Stimulated activated naive CD8-positive, alpha-beta T cell treated with anti-CD3 and anti-CD28 coated beads, Interleukin-15, Interleukin-2, amounts not matched to agents 100 U/mL and 50 U/mL, for 24 hours (primary cell): ENCODE measurements around the gene SMG6.
A peak's percentile ranks its signal among the peaks of the same experiment; 100 is the strongest.
"Not testable (repeated sequence)": the region's sequence is repeated elsewhere in the genome, so short reads cannot be mapped to it uniquely, and the experiment has no call there.

Experiments used
- ATAC-seq: fragments of 150-1000 bp; cut with Tn5 transposase; one replicate; pipeline ENCODE4 v1.10.0; 2021
- DNase-seq: peaks from one replicate; pipeline ENCODE4 v3.0.0; 2021

SMG6 gene

GRCh38 chr17:2144701-2145100 lies 158.9 kb downstream of the SMG6 start:
- ATAC-seq = no peak

GRCh38 chr17:2143332-2143731 lies 160.3 kb downstream of the SMG6 start:
- ATAC-seq = no peak

More at GRCh38 chr17:2144701-2145100, 158.9 kb downstream of the SMG6 start:
- no peak for DNase-seq

GRCh38 chr17:2142682-2143081 lies 160.9 kb downstream of the SMG6 start:
- ATAC-seq, DNase-seq: not testable (repeated sequence)

More at GRCh38 chr17:2143332-2143731, 160.3 kb downstream of the SMG6 start:
- no peak for DNase-seq

DNA sequence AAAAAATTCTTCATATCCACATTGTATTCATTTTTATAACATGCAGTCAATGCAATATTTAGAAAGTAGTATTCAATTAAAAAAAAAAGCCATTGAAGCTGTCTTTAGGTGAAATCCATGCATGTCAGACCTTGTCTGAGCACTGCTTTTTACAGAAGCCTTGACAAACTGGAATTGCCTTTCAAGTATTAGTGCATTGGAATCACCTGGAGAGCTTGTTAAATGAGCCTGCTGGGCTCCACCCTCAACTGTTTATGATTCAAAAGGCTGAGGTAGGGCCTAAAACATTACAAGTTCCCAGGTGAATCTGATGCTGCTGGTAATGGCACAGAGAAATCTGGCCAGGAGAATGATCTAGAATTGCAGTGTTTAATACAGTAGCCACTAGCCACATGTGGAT lies 162.9 kb downstream of the SMG6 start:
- no peak for DNase-seq
- ATAC-seq = no peak

GRCh38 chr17:2138761-2139160 lies 164.8 kb downstream of the SMG6 start:
- ATAC-seq (no peak), DNase-seq (no peak)

DNA sequence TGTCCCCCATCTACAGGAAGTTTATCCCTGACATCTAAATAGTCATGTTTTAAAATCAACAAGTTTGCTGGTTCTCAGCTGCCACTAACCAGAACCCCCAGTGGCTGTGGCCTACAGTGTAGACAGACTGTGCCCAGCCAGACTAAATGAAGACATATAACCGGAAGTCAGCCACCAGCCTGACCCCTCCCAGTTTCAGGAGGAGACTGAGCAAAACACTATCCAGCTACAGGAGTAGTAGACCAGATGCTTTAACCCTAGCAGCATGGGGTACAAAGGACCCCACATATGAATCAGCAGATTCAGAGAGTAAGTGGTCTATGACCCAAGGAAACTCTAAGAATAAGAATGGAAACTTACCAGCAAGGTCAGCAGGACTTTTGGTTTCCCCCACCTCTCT lies 165.3 kb downstream of the SMG6 start:
- ATAC-seq (peak; percentile 32), DNase-seq (peak; percentile 13)

GRCh38 chr17:2137342-2138098 lies 166.1 kb downstream of the SMG6 start:
- no peak for ATAC-seq
- no peak for DNase-seq

DNA sequence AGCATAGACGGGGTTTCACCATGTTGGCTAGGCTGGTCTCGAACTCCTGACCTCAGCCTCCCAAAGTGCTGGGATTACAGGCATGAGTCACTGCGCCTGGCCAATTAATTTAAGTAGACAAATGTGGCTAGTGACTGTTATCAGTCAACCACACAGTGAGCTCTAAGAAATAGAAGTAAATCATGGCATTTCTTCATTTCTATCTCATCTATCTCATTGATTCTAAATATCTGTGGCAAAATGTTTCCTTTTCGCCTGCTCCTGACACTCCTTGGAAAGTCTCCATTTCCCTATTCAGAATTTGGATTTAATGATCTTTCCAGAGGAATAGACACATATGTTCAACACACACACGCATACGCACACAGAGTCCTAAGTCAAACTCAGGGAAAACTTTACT lies 167.3 kb downstream of the SMG6 start:
- DNase-seq (no peak), ATAC-seq (no peak)

DNA sequence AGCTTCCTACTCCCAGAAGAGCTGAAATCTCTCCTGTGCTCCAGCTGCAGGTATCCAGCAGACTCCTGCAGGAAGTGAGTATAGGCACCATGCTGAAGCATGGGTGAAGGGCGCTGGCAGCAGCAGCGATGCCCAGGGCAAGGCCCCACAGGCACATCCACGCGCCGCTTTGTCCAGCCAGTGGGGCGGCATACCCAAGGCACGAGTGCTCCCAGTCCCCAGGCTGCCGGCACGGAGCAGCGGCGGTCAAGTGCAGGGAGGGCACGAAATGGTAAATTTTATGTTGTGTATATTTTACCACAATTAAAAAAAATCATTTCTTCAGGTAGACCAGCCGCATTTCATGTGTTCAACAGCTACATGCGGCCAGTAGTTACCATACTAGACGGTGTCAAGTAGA lies 175.6 kb downstream of the SMG6 start:
- ATAC-seq = no peak
- DNase-seq = no peak

GRCh38 chr17:2125013-2125535 lies 178.5 kb downstream of the SMG6 start:
- ATAC-seq (no peak), DNase-seq (no peak)

DNA sequence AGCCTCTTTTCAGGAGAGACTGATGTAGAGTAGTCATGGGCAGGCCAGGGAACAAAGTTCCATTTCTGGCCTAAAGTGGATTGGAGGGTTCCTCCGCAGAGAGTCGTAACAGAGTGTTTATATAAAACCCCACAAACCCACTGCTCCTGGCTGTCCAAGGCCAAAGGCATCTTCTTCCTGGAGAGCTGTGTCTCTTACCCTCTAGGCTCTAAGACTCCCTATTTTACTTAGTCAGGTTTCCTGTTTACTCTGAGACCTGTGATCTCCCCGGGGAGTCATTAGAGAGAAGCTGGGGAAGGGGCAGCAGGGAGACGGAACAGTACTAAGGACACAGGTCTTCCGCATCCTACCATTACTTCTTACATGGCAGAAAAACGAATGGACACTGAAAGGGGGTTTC lies 179.2 kb downstream of the SMG6 start:
- DNase-seq (no peak), ATAC-seq (no peak)

GRCh38 chr17:2123375-2124251 lies 180.0 kb downstream of the SMG6 start:
- DNase-seq (no peak), ATAC-seq (no peak)

DNA sequence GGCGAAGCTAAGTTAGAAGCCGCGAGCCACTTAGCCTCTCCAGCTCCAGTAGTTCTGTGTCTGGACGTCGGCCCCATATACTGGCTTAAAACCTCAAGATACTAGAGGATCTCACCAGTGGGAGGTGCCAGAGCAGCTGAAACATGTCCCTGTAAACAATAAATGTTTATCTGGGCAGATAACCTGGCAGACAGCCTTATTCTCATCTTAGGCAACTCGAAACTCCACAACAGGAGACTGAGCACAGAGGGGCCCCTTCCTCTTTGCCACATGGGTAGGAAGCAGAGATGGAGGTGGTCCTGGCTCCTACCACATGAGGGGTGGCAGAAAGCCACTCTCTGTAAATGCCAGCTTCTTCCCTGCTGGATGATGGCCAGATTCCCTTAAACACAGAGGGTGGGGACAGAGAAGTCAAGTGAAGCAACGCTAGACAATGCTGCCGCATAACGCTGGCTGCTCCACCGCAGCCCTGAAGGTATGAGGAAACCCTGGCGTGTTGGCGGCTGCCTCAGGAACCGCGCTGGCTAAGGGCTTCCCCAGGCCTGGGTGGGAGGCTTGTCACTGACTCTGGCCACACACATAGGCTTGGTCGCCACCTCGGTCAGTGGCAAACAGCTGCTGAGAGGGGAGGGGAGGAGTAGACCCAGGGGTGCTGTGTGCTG lies 180.8 kb downstream of the SMG6 start:
- DNase-seq (peak; percentile 12), ATAC-seq (no peak)

DNA sequence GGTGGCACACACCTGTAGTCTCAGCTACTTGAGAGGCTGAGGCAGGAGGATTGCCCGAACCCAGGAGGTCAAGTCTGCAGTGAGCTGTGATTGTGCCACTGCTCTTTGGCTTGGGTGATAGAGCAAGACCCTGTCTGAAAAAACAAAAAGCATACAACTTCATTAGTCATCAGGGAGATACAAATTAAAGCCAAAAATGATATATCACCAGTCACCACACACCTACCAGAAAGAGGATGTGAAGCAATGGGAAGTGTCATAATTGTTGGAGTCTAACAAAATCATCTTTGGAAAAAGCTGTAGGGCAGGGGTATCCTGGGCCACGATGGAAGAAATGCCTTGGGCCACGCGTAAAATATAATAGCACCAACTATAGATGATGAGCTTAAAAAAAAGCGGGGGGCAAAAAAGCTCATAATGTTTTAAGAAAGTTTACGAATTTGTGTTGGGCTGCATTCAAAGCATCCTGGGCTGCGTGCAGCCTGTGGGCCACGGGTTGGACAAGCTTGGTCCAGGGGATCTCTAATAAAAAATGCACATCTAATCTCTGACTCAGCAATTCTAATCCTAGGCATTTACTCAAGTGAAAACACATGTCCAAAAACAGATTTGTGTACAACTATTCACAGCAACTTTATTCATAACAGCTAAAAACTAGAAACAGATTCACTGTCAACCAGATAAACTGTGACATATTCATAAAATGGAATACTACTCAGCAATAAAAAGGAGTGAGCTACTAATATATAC lies 182.8 kb downstream of the SMG6 start:
- DNase-seq (no peak), ATAC-seq (no peak)

DNA sequence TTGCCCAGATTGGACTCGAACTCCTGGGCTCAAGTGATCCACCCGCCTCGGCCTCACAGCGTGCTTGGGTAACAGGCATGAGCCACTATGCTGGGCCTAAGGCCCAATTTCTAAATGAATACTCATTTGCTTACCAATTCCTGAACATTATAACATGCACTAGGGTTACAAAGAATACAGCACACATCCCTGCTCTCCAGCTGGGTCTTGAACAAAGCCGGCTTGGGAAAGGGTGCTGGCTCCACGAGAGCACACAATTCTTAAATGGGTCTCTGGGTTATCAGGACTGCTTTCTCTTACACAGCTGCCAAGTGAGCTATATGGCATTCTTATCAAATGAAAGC lies 190.3 kb downstream of the SMG6 start:
- ATAC-seq = no peak
- no peak for DNase-seq

GRCh38 chr17:2111691-2112090 lies 191.9 kb downstream of the SMG6 start:
- no peak for ATAC-seq

GRCh38 chr17:2110436-2110835 lies 193.1 kb downstream of the SMG6 start:
- DNase-seq = no peak
- no peak for ATAC-seq

More at GRCh38 chr17:2111691-2112090, 191.9 kb downstream of the SMG6 start:
- no peak for DNase-seq

GRCh38 chr17:2108170-2108569 lies 195.4 kb downstream of the SMG6 start:
- ATAC-seq = no peak

GRCh38 chr17:2107506-2107905 lies 196.1 kb downstream of the SMG6 start:
- ATAC-seq (no peak), DNase-seq (no peak)

More at GRCh38 chr17:2108170-2108569, 195.4 kb downstream of the SMG6 start:
- no peak for DNase-seq

DNA sequence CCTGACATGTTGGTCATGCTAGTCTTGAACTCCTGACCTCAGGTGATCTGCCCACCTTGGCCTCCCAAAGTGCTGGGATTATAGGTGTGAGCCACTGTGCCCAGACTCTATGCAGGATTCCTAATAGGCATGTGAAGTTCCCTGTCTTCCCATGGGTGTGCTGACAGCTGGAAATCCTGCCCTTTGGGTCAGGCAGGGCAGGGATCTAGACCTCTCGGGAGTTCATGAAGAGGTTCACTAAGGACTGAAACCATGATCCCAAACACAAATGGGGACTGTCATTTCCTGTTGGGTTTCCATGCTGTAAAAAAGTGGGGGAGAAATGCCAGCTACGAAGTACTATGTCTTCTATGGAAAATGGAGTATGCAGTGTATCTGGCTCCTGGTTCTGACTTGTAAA lies 196.5 kb downstream of the SMG6 start:
- no peak for DNase-seq
- ATAC-seq = no peak

GRCh38 chr17:2106308-2106955 lies 197.2 kb downstream of the SMG6 start:
- ATAC-seq (no peak), DNase-seq (no peak)
